Activated CD4-positive, alpha-beta memory T cell treated with anti-CD3 and anti-CD28 coated beads for 36 hours (primary cell): ENCODE results near the gene UTP20. TPM values are rescaled to one million over a fixed set of nuclear protein-coding genes. Genes with fewer than 3 reads are reported as not detected.
A peak's percentile ranks its signal among the peaks of the same experiment; 100 is the strongest.
"Not testable (repeated sequence)": the region's sequence is repeated elsewhere in the genome, so short reads cannot be mapped to it uniquely, and the experiment has no call there.

Experiments used
- CTCF ChIA-PET: fragments of 350-600 bp; sonication (Branson Sonifier 250); formaldehyde crosslinking; loops from one replicate; lab custom pipeline; 2021; ENCODE audit warnings: antibody characterized with exemption, inconsistent platforms; lab: Charles Lee
- POLR2A ChIA-PET: fragments of 350-600 bp; sonication (Branson Sonifier 250); formaldehyde crosslinking; loops from one replicate; lab custom pipeline; 2021; ENCODE audit warnings: antibody characterized with exemption; lab: Charles Lee
- DNase-seq: peaks from one replicate; pipeline ENCODE4 v3.0.0-alpha.2; 2020
- H3K27ac Mint-ChIP-seq: one replicate; pipeline ENCODE4 v1.8.0; 2021; ENCODE audit warnings: mixed read lengths
- H3K27me3 Mint-ChIP-seq: one replicate; pipeline ENCODE4 v1.8.0; 2021; ENCODE audit warnings: mixed read lengths
- H3K36me3 Mint-ChIP-seq: one replicate; pipeline ENCODE4 v1.8.0; 2021; ENCODE audit warnings: mixed read lengths
- H3K4me1 Mint-ChIP-seq: one replicate; pipeline ENCODE4 v1.8.0; 2021; ENCODE audit warnings: low read depth, mixed read lengths
- H3K4me3 Mint-ChIP-seq: one replicate; pipeline ENCODE4 v1.8.0; 2021; ENCODE audit warnings: mild to moderate bottlenecking, mixed read lengths
- H3K9me3 Mint-ChIP-seq: one replicate; pipeline ENCODE4 v1.8.0; 2021; ENCODE audit warnings: mixed read lengths
- intact Hi-C: fragments of 100-400 bp; cut with micrococcal nuclease; formaldehyde crosslinking; loops from one replicate; pipeline ENCODE4 v1.15.1; 2023
- total RNA-seq, 2 experiments: library from RNA; stranded (reverse); gene quantifications; one replicate each; pipeline ENCODE4 v1.2.3, GENCODE V29; 2021

The UTP20 gene
- total RNA-seq, 2 experiments from 2014 or later = 18.1 to 20.6 TPM

- ChIA-PET CTCF (no interaction called here), POLR2A (no interaction called here)
- no peak for DNase-seq
- H3K4me3 Mint-ChIP-seq = no peak overlapping the region
- no peaks in the 10 kb centered on the region for H3K27me3 Mint-ChIP-seq
- H3K4me1 Mint-ChIP-seq = no peaks in the 10 kb centered on the region
- H3K36me3 Mint-ChIP-seq = peaks cover 57% of the 10 kb centered on the region
- no peaks in the 10 kb centered on the region for H3K9me3 Mint-ChIP-seq
- intact Hi-C loops = no loop called here
- H3K27ac Mint-ChIP-seq = no peak overlapping the region
Observed at GRCh38 chr12:101328917-101329316, 49.0 kb downstream of the UTP20 start.

- intact Hi-C loops = no loop called here
- ChIA-PET POLR2A (no interaction called here), CTCF (interaction anchor here (0.8 to 1.5 kb wide), 2 partner anchors 8 to 25 kb away, joined by 3 to 5 read pairs; no protein-coding TSS in a partner anchor)
- Mint-ChIP-seq H3K27ac (no peak overlapping the region), H3K9me3 (no peaks in the 10 kb centered on the region), H3K27me3 (no peaks in the 10 kb centered on the region), H3K4me1 (no peaks in the 10 kb centered on the region), H3K4me3 (no peak overlapping the region), H3K36me3 (peaks cover 57% of the 10 kb centered on the region)
- DNase-seq = no peak
Observed at GRCh38 chr12:101330631-101331030, 50.7 kb downstream of the UTP20 start.

- H3K36me3 Mint-ChIP-seq = peaks cover 30% of the 10 kb centered on the region
- H3K27ac Mint-ChIP-seq = no peak overlapping the region
- no peaks in the 10 kb centered on the region for H3K9me3 Mint-ChIP-seq
- no peaks in the 10 kb centered on the region for H3K4me1 Mint-ChIP-seq
- no peak for DNase-seq
- H3K27me3 Mint-ChIP-seq = no peaks in the 10 kb centered on the region
- intact Hi-C loops = no loop called here
- H3K4me3 Mint-ChIP-seq = no peak overlapping the region
- CTCF ChIA-PET = interaction anchor here (0.6 to 2.8 kb wide), 2 partner anchors 12 to 1658 kb away, joined by 3 to 9 read pairs; no protein-coding TSS in a partner anchor
- POLR2A ChIA-PET = no interaction called here
Observed at GRCh38 chr12:101336437-101336836, 56.5 kb downstream of the UTP20 start.

- DNase-seq = no peak
- CTCF ChIA-PET = interaction anchor here (1.4 to 2.8 kb wide), 2 partner anchors 14 kb away, joined by 4 to 9 read pairs; no protein-coding TSS in a partner anchor
- H3K9me3 Mint-ChIP-seq = no peaks in the 10 kb centered on the region
- no peaks in the 10 kb centered on the region for H3K27me3 Mint-ChIP-seq
- peaks cover 19% of the 10 kb centered on the region for H3K36me3 Mint-ChIP-seq
- no peaks in the 10 kb centered on the region for H3K4me1 Mint-ChIP-seq
- intact Hi-C loops = no loop called here
- POLR2A ChIA-PET = no interaction called here
- H3K27ac Mint-ChIP-seq = no peak overlapping the region
- no peak overlapping the region for H3K4me3 Mint-ChIP-seq
Observed at GRCh38 chr12:101338087-101338486, 58.2 kb downstream of the UTP20 start.

GRCh38 chr12:101343893-101344292, 64.0 kb downstream of the UTP20 start:
- Mint-ChIP-seq H3K9me3 (peaks cover 5% of the 10 kb centered on the region), H3K27me3 (no peaks in the 10 kb centered on the region), H3K4me3 (no peak overlapping the region), H3K4me1 (no peaks in the 10 kb centered on the region), H3K36me3 (peaks cover 47% of the 10 kb centered on the region), H3K27ac (no peak overlapping the region)
- DNase-seq = no peak
- ChIA-PET POLR2A (no interaction called here), CTCF (no interaction called here)
- intact Hi-C loops = no loop called here

GRCh38 chr12:101351682-101352081, 71.8 kb downstream of the UTP20 start:
- Mint-ChIP-seq H3K36me3 (peaks cover 57% of the 10 kb centered on the region), H3K27ac (no peak overlapping the region), H3K4me3 (no peak overlapping the region), H3K4me1 (peaks cover 2% of the 10 kb centered on the region), H3K9me3 (peaks cover 7% of the 10 kb centered on the region), H3K27me3 (no peaks in the 10 kb centered on the region)
- DNase-seq = no peak
- ChIA-PET POLR2A (no interaction called here), CTCF (no interaction called here)
- intact Hi-C loops = no loop called here

- H3K36me3 Mint-ChIP-seq = peaks cover 39% of the 10 kb centered on the region
- no peaks in the 10 kb centered on the region for H3K27me3 Mint-ChIP-seq
- ChIA-PET CTCF (no interaction called here), POLR2A (no interaction called here)
- no peak overlapping the region for H3K4me3 Mint-ChIP-seq
- no peak overlapping the region for H3K27ac Mint-ChIP-seq
- intact Hi-C loops = no loop called here
- no peaks in the 10 kb centered on the region for H3K9me3 Mint-ChIP-seq
- no peak for DNase-seq
- H3K4me1 Mint-ChIP-seq = no peaks in the 10 kb centered on the region
Observed at GRCh38 chr12:101356794-101357193, 76.9 kb downstream of the UTP20 start.

- intact Hi-C loops = no loop called here
- ChIA-PET POLR2A (no interaction called here), CTCF (no interaction called here)
- Mint-ChIP-seq H3K27ac (no peak overlapping the region), H3K9me3 (no peaks in the 10 kb centered on the region), H3K4me3 (no peak overlapping the region), H3K27me3 (no peaks in the 10 kb centered on the region), H3K4me1 (peaks cover 4% of the 10 kb centered on the region), H3K36me3 (peaks cover 46% of the 10 kb centered on the region)
- no peak for DNase-seq
Observed at GRCh38 chr12:101361455-101361854, 81.5 kb downstream of the UTP20 start.

GRCh38 chr12:101368016-101368415, 88.1 kb downstream of the UTP20 start:
- Mint-ChIP-seq H3K27me3 (no peaks in the 10 kb centered on the region), H3K9me3 (no peaks in the 10 kb centered on the region), H3K4me3 (no peak overlapping the region), H3K36me3 (peaks cover 54% of the 10 kb centered on the region), H3K27ac (no peak overlapping the region), H3K4me1 (peaks cover 4% of the 10 kb centered on the region)
- DNase-seq = no peak
- CTCF ChIA-PET = no interaction called here
- intact Hi-C loops = no loop called here
- POLR2A ChIA-PET = no interaction called here

- intact Hi-C loops = no loop called here
- H3K27me3 Mint-ChIP-seq = no peaks in the 10 kb centered on the region
- POLR2A ChIA-PET = no interaction called here
- peaks cover 5% of the 10 kb centered on the region for H3K4me1 Mint-ChIP-seq
- peaks cover 55% of the 10 kb centered on the region for H3K36me3 Mint-ChIP-seq
- DNase-seq = no peak
- no peak overlapping the region for H3K4me3 Mint-ChIP-seq
- CTCF ChIA-PET = no interaction called here
- no peaks in the 10 kb centered on the region for H3K9me3 Mint-ChIP-seq
- H3K27ac Mint-ChIP-seq = no peak overlapping the region
Observed at GRCh38 chr12:101372431-101372830, 92.5 kb downstream of the UTP20 start.

GRCh38 chr12:101375573-101375972, 95.7 kb downstream of the UTP20 start:
- ChIA-PET POLR2A (no interaction called here), CTCF (no interaction called here)
- Mint-ChIP-seq H3K27ac (peak overlapping the region; percentile 10), H3K4me3 (no peak overlapping the region), H3K27me3 (no peaks in the 10 kb centered on the region), H3K36me3 (peaks cover 60% of the 10 kb centered on the region), H3K9me3 (no peaks in the 10 kb centered on the region), H3K4me1 (peaks cover 5% of the 10 kb centered on the region)
- intact Hi-C loops = loop anchor here (1.0 kb wide), 1 partner anchor 10 kb away; no protein-coding TSS in a partner anchor
- no peak for DNase-seq

- DNase-seq = no peak
- H3K27me3 Mint-ChIP-seq = no peaks in the 10 kb centered on the region
- ChIA-PET CTCF (no interaction called here), POLR2A (no interaction called here)
- H3K4me3 Mint-ChIP-seq = no peak overlapping the region
- no peaks in the 10 kb centered on the region for H3K9me3 Mint-ChIP-seq
- H3K27ac Mint-ChIP-seq = no peak overlapping the region
- H3K4me1 Mint-ChIP-seq = peaks cover 5% of the 10 kb centered on the region
- H3K36me3 Mint-ChIP-seq = peaks cover 54% of the 10 kb centered on the region
- intact Hi-C loops = no loop called here
Observed at GRCh38 chr12:101379149-101379548, 99.2 kb downstream of the UTP20 start.

- POLR2A ChIA-PET, intact Hi-C loops, H3K4me1 Mint-ChIP-seq, CTCF ChIA-PET, DNase-seq, H3K27ac Mint-ChIP-seq, H3K4me3 Mint-ChIP-seq, H3K9me3 Mint-ChIP-seq, H3K27me3 Mint-ChIP-seq: not testable (repeated sequence)
- H3K36me3 Mint-ChIP-seq = peaks cover 54% of the 10 kb centered on the region
Observed at GRCh38 chr12:101391181-101391580, 111.3 kb downstream of the UTP20 start.
